Measurements from ENCODE around the gene CDH13.

DNA sequence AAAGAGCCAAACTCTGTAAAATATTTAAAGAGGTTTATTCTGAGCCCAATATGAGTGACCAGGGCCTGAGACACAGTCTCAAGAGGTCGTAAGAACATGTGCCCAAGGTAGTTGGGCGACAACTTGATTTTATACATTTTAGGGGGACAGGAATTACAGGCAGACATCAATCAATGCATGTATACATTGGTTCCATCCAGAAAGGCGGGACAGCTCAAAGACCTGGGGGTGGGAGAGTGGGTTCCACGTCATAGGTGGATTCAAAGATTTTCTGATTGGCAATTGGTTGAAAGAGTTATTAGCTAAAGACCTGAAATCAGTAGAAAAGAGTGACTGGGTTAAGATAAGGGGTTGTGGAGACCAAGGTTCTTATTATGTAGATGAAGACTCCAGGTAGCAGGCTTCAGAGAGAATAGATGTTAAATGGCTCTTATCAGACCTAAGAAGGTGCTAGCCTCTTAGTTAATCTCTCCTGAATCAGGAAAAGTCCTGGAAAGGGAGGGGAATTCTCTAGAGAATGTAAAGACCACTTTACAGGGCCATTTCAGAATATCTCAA, 1213.4 kb downstream of the CDH13 start:
- TF ChIP-seq, protein P1, sequence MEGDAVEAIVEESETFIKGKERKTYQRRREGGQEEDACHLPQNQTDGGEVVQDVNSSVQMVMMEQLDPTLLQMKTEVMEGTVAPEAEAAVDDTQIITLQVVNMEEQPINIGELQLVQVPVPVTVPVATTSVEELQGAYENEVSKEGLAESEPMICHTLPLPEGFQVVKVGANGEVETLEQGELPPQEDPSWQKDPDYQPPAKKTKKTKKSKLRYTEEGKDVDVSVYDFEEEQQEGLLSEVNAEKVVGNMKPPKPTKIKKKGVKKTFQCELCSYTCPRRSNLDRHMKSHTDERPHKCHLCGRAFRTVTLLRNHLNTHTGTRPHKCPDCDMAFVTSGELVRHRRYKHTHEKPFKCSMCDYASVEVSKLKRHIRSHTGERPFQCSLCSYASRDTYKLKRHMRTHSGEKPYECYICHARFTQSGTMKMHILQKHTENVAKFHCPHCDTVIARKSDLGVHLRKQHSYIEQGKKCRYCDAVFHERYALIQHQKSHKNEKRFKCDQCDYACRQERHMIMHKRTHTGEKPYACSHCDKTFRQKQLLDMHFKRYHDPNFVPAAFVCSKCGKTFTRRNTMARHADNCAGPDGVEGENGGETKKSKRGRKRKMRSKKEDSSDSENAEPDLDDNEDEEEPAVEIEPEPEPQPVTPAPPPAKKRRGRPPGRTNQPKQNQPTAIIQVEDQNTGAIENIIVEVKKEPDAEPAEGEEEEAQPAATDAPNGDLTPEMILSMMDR (conservative IDR thresholded peaks at IDR 0.05), result no peak
- no peak for TF ChIP-seq ZFX (IDR thresholded peaks at IDR 0.05)
